ENCODE measurements around the gene KIZ.

- TF ChIP-seq CTCF (IDR thresholded peaks at IDR 0.05; ENCODE audit: poor library complexity) (no peak), EZH2 (IDR thresholded peaks at IDR 0.05; ENCODE audit: borderline replicate concordance) (no peak), EZH2phosphoT487 (IDR thresholded peaks at IDR 0.05; ENCODE audit: low read depth, severe bottlenecking, unreplicated experiment) (no peak)
These were observed 120.3 kb downstream of the KIZ start for GRCh38 chr20:21246161-21246560.
